Gastroesophageal sphincter (tissue), 3 donors: ENCODE data around the gene NMD3.

Experiments
- EP300 ChIP-seq: sonication (generic); formaldehyde crosslinking; IDR thresholded peaks from one replicate; pipeline ENCODE4 v1.6.1; 2017; ENCODE audit warnings: antibody characterized with exemption, mild to moderate bottlenecking
- POLR2A ChIP-seq, 2 donors: fragments of 450-650 bp; IDR thresholded peaks; one replicate each; pipeline ENCODE4 v1.6.1; 2017; ENCODE audit warnings: antibody characterized with exemption in 2 of 2, mild to moderate bottlenecking in 2 of 2, moderate library complexity in 1 of 2
- POLR2AphosphoS5 ChIP-seq: sonication (generic); formaldehyde crosslinking; IDR thresholded peaks from one replicate; pipeline ENCODE4 v1.6.1; 2017; ENCODE audit warnings: antibody characterized with exemption
- TF ChIP-seq, protein P1 (sequence below), 4 experiments: fragments of 200-600 bp in 2 of 4; fragments of 450-650 bp in 2 of 4; sonication (generic) in 1 of 4; IDR thresholded peaks; one replicate each; pipeline ENCODE4 v1.5.1; 2017 to 2019; ENCODE audit warnings: antibody characterized with exemption in 4 of 4, mild to moderate bottlenecking in 2 of 4, moderate library complexity in 2 of 4

DNA sequence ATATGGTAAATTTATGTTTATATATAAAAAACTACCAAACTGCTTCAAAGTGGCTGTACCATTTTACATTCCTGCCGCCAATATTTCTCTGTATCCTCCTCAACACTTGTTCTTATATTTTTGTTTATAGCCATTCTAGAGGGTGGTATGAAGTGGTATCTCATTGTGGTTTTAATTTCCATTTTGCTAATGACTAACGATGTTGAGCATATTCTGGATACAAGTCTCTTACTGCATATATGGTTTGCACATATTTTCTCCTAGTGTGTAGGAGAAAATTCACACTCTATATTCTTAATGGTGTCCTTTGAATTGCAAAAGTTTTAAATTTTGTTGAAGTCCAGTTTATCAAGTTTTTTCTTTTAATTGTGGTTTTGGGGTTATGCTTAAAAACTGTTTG is 15.1 kb downstream of the NMD3 start:
- TF ChIP-seq, protein P1, sequence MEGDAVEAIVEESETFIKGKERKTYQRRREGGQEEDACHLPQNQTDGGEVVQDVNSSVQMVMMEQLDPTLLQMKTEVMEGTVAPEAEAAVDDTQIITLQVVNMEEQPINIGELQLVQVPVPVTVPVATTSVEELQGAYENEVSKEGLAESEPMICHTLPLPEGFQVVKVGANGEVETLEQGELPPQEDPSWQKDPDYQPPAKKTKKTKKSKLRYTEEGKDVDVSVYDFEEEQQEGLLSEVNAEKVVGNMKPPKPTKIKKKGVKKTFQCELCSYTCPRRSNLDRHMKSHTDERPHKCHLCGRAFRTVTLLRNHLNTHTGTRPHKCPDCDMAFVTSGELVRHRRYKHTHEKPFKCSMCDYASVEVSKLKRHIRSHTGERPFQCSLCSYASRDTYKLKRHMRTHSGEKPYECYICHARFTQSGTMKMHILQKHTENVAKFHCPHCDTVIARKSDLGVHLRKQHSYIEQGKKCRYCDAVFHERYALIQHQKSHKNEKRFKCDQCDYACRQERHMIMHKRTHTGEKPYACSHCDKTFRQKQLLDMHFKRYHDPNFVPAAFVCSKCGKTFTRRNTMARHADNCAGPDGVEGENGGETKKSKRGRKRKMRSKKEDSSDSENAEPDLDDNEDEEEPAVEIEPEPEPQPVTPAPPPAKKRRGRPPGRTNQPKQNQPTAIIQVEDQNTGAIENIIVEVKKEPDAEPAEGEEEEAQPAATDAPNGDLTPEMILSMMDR (IDR thresholded peaks at IDR 0.05), result no peak
- TF ChIP-seq POLR2A (IDR thresholded peaks at IDR 0.05) (no peak), POLR2AphosphoS5 (no peak), EP300 (no peak)
